B cell (primary cell): ENCODE data around the gene LDHD. TPM values are rescaled to one million over a fixed set of nuclear protein-coding genes. Genes with fewer than 3 reads are reported as not detected.

Source experiments
- ATAC-seq: fragments of 200-7000 bp; cut with Tn5 transposase; one replicate; pipeline ENCODE4 v1.10.0; 2021; ENCODE audit warnings: low read depth, mild to moderate bottlenecking, moderate number of reproducible peaks, moderate library complexity
- CTCF ChIA-PET: fragments of 350-600 bp; sonication (Branson Sonifier 250); formaldehyde crosslinking; loops from one replicate; lab custom pipeline; 2021; ENCODE audit warnings: antibody characterized with exemption, inconsistent platforms; lab: Charles Lee
- POLR2A ChIA-PET: fragments of 350-600 bp; sonication (Branson Sonifier 250); formaldehyde crosslinking; loops from one replicate; lab custom pipeline; 2021; ENCODE audit warnings: antibody characterized with exemption; lab: Charles Lee
- DNase-seq: peaks from one replicate; pipeline ENCODE4 v3.0.0; 2013
- H2AFZ ChIP-seq: 2 replicates; pipeline ENCODE4 v1.6.1; 2012; ENCODE audit warnings: mild to moderate bottlenecking, low read depth, low read length; ENCODE audit not compliant: insufficient read depth, poor library complexity, severe bottlenecking
- H3K27ac ChIP-seq, 2 donors: 1 replicate in 1 of 2; 2 replicates in 1 of 2; pipeline ENCODE4 v1.5.1; 2012 to 2013; ENCODE audit warnings: low read length in 2 of 2, mild to moderate bottlenecking in 2 of 2, moderate library complexity in 1 of 2
- H3K27me3 ChIP-seq, 4 experiments: fragments of 200-600 bp in 1 of 4; sonication (generic) in 1 of 4; replicated peaks in 1 of 4; 1 replicate in 2 of 4; 2 replicates in 2 of 4; pipeline versions ENCODE4 v1.6.1 to v1.7.0; 2013 to 2016; ENCODE audit warnings: low read length in 3 of 4, mild to moderate bottlenecking in 2 of 4, mixed read lengths in 1 of 4, moderate library complexity in 1 of 4; ENCODE audit not compliant: insufficient read depth in 4 of 4, control insufficient read depth in 3 of 4; ENCODE audit errors: control extremely low read depth in 1 of 4
- H3K36me3 ChIP-seq, 2 experiments: replicated peaks in 1 of 2; 1 replicate in 1 of 2; 2 replicates in 1 of 2; pipeline versions ENCODE4 v1.6.1 to v1.7.1; 2013; ENCODE audit warnings: low read length in 1 of 2; ENCODE audit not compliant: insufficient read depth in 2 of 2, control insufficient read depth in 1 of 2; ENCODE audit errors: control extremely low read depth in 1 of 2, extremely low read depth in 1 of 2
- H3K4me1 ChIP-seq, 2 donors: fragments of 200-600 bp in 1 of 2; sonication (generic) in 1 of 2; 1 replicate in 1 of 2; 2 replicates in 1 of 2; pipeline versions ENCODE4 v1.5.1 to v1.6.1; 2013 to 2017; ENCODE audit warnings: low read length in 2 of 2; ENCODE audit not compliant: control insufficient read depth in 2 of 2, insufficient read depth in 2 of 2
- H3K4me2 ChIP-seq: replicated peaks from 2 replicates; pipeline ENCODE3; 2012; ENCODE audit warnings: mild to moderate bottlenecking, low read depth, low read length; ENCODE audit not compliant: poor library complexity, severe bottlenecking
- H3K4me3 ChIP-seq, 5 experiments: fragments of 200-600 bp in 1 of 5; sonication (generic) in 1 of 5; 1 replicate in 3 of 5; 2 replicates in 2 of 5; pipeline versions ENCODE4 v1.5.1 to v1.7.0; 2011 to 2016; ENCODE audit warnings: low read length in 4 of 5, mild to moderate bottlenecking in 4 of 5, low read depth in 2 of 5, control low read depth in 1 of 5, moderate library complexity in 1 of 5; ENCODE audit not compliant: insufficient read depth in 1 of 5; ENCODE audit errors: control extremely low read depth in 1 of 5, extremely low read depth in 1 of 5
- H3K79me2 ChIP-seq: fragments of 200-600 bp; sonication (generic); one replicate; pipeline ENCODE4 v1.6.0; 2016; ENCODE audit warnings: low read length; ENCODE audit not compliant: control insufficient read depth, insufficient read depth
- H3K9ac ChIP-seq: fragments of 200-600 bp; sonication (generic); 2 replicates; pipeline ENCODE4 v1.6.1; 2017; ENCODE audit warnings: mild to moderate bottlenecking, low read length, moderate library complexity
- H3K9me3 ChIP-seq, 3 donors: one replicate each; pipeline versions ENCODE4 v1.6.1 to v1.7.1; 2013; ENCODE audit warnings: low read length in 2 of 3; ENCODE audit not compliant: control insufficient read depth in 2 of 3, insufficient read depth in 1 of 3; ENCODE audit errors: control extremely low read depth in 1 of 3
- H4K20me1 ChIP-seq: 2 replicates; pipeline ENCODE4 v1.6.0; 2012; ENCODE audit warnings: mild to moderate bottlenecking, low read length; ENCODE audit not compliant: insufficient read depth, control insufficient read depth, poor library complexity, severe bottlenecking
- H3K27ac Mint-ChIP-seq: one replicate; pipeline ENCODE4 v1.8.0; 2021; ENCODE audit warnings: mixed read lengths
- H3K27me3 Mint-ChIP-seq: one replicate; pipeline ENCODE4 v1.8.0; 2021; ENCODE audit warnings: mixed read lengths
- H3K4me1 Mint-ChIP-seq: one replicate; pipeline ENCODE4 v1.8.0; 2021; ENCODE audit warnings: mixed read lengths
- H3K4me3 Mint-ChIP-seq: one replicate; pipeline ENCODE4 v1.8.0; 2021; ENCODE audit warnings: mixed read lengths
- H3K9me3 Mint-ChIP-seq: one replicate; pipeline ENCODE4 v1.8.0; 2022; ENCODE audit warnings: mixed read lengths; ENCODE audit not compliant: insufficient read depth
- CTCF ChIP-seq: fragments of 200-600 bp; IDR thresholded peaks from one replicate; pipeline ENCODE4 v1.8.0; 2022; ENCODE audit warnings: antibody characterized with exemption, mild to moderate bottlenecking
- EZH2 ChIP-seq: IDR thresholded peaks from 2 replicates; pipeline ENCODE4 v1.6.1; 2012; ENCODE audit warnings: borderline replicate concordance, low read depth, mild to moderate bottlenecking, moderate library complexity, low read length; ENCODE audit not compliant: insufficient read depth, poor library complexity, severe bottlenecking
- WGBS: methylation state at CpG from one replicate; pipeline ENCODE4 v1.1.5; 2013; ENCODE audit warnings: missing lambda C conversion rate; ENCODE audit not compliant: insufficient coverage; 5-methylcytosine and 5-hydroxymethylcytosine counted together
- intact Hi-C: fragments of 100-400 bp; cut with micrococcal nuclease; formaldehyde crosslinking; loops from one replicate; pipeline ENCODE4 v1.10.0; 2022
- polyA plus RNA-seq: library from polyadenylated mRNA; depleted of rRNA; stranded (reverse); fragments of >200 nt; gene quantifications from 2 replicates; pipeline ENCODE4 v1.2.3, GENCODE V29; 2012
- total RNA-seq, 2 donors: library from RNA; stranded (reverse); fragments of 120-200 nt in 1 of 2; gene quantifications; 1 replicate in 1 of 2; 2 replicates in 1 of 2; pipeline versions ENCODE4 v1.2.3 to v1.2.4, GENCODE V29; 2013 to 2022

Gene LDHD
- total and polyA plus RNA-seq, 2 donors (not counting 1 experiment from before 2014, with no cell fraction given) = 0.19 TPM; not detected in 1

GRCh38 chr16:75105306-75106061, 11.1 kb downstream of the LDHD start:
- no peak overlapping the region for H3K27ac Mint-ChIP-seq
- peaks cover 26 to 37% of the 10 kb centered on the region in 2 donors for H3K4me1 ChIP-seq
- H3K4me2 ChIP-seq = no peak overlapping the region
- H3K4me3 ChIP-seq = no peak overlapping the region
- ChIA-PET POLR2A (no interaction called here), CTCF (interaction anchor here (1.1 kb wide), 2 partner anchors 107 to 243 kb away, joined by 3 read pairs; partner anchors contain the start of gene ZNRF1)
- peaks cover 57% of the 10 kb centered on the region for H3K27me3 Mint-ChIP-seq
- DNase-seq = no peak
- H3K9me3 Mint-ChIP-seq = no peaks in the 10 kb centered on the region
- no peaks in the 10 kb centered on the region for H3K36me3 ChIP-seq
- no peak for ATAC-seq
- intact Hi-C loops = no loop called here
- no peaks in the 10 kb centered on the region for H3K79me2 ChIP-seq
- no peak overlapping the region for H3K4me3 Mint-ChIP-seq
- peaks cover 29% of the 10 kb centered on the region for H3K4me1 Mint-ChIP-seq
- TF ChIP-seq EZH2 = no peak
- no peak for TF ChIP-seq CTCF
- H3K9me3 ChIP-seq = peaks cover 0 to 5% (median 0%) of the 10 kb centered on the region in 3 donors
- H3K27me3 ChIP-seq = peaks cover 0 to 69% (median 18%) of the 10 kb centered on the region in 4 experiments
- no peak overlapping the region for H2AFZ ChIP-seq
- H3K9ac ChIP-seq = no peak overlapping the region
- no peak overlapping the region for H3K27ac ChIP-seq
- no peaks in the 10 kb centered on the region for H4K20me1 ChIP-seq
- 25% methylated on average over 10 of the region's 10 CpGs for WGBS

- no peak overlapping the region for H3K9ac ChIP-seq
- peaks cover 0 to 5% (median 0%) of the 10 kb centered on the region in 3 donors for H3K9me3 ChIP-seq
- CTCF ChIA-PET = no interaction called here
- ATAC-seq = no peak
- H3K4me3 ChIP-seq = no peak overlapping the region
- H3K4me1 Mint-ChIP-seq = peaks cover 30% of the 10 kb centered on the region
- 92% methylated on average over 8 of the region's 11 CpGs for WGBS
- POLR2A ChIA-PET = no interaction called here
- H3K27me3 ChIP-seq = peaks cover 0 to 63% (median 15%) of the 10 kb centered on the region in 4 experiments
- H3K36me3 ChIP-seq = no peaks in the 10 kb centered on the region
- TF ChIP-seq EZH2 (no peak), CTCF (no peak)
- H3K9me3 Mint-ChIP-seq = no peaks in the 10 kb centered on the region
- H2AFZ ChIP-seq = no peak overlapping the region
- H3K27ac ChIP-seq = no peak overlapping the region
- H3K79me2 ChIP-seq = no peaks in the 10 kb centered on the region
- H3K4me3 Mint-ChIP-seq = no peak overlapping the region
- no peak overlapping the region for H3K27ac Mint-ChIP-seq
- DNase-seq = no peak
- intact Hi-C loops = no loop called here
- peaks cover 58% of the 10 kb centered on the region for H3K27me3 Mint-ChIP-seq
- H3K4me2 ChIP-seq = no peak overlapping the region
- H3K4me1 ChIP-seq = peaks cover 26 to 36% of the 10 kb centered on the region in 2 donors
- no peaks in the 10 kb centered on the region for H4K20me1 ChIP-seq
Measured at GRCh38 chr16:75104836-75105235, 11.7 kb downstream of the LDHD start.
